ENCODE data around the gene GAS6.
"Not testable (repeated sequence)": the region's sequence is repeated elsewhere in the genome, so short reads cannot be mapped to it uniquely, and the experiment has no call there.

- TF ChIP-seq CTCF, POLR2A (IDR thresholded peaks at IDR 0.05): not testable (repeated sequence)
Measured at GRCh38 chr13:113867913-113868312, 4.0 kb upstream of the GAS6 start.

Data from uterus (tissue), 2 donors.